Measurements from ENCODE around the gene HIGD2A.

Gene HIGD2A

GRCh38 chr5:176400382-176401156 is 12.0 kb downstream of the HIGD2A start:
- no peaks in the 10 kb centered on the region for H3K27me3 ChIP-seq (ENCODE audit: insufficient read depth, low read depth, severe bottlenecking)
- DNase-seq = no peak
- peaks cover 6% of the 10 kb centered on the region for H3K36me3 ChIP-seq
- TF ChIP-seq, protein P1, sequence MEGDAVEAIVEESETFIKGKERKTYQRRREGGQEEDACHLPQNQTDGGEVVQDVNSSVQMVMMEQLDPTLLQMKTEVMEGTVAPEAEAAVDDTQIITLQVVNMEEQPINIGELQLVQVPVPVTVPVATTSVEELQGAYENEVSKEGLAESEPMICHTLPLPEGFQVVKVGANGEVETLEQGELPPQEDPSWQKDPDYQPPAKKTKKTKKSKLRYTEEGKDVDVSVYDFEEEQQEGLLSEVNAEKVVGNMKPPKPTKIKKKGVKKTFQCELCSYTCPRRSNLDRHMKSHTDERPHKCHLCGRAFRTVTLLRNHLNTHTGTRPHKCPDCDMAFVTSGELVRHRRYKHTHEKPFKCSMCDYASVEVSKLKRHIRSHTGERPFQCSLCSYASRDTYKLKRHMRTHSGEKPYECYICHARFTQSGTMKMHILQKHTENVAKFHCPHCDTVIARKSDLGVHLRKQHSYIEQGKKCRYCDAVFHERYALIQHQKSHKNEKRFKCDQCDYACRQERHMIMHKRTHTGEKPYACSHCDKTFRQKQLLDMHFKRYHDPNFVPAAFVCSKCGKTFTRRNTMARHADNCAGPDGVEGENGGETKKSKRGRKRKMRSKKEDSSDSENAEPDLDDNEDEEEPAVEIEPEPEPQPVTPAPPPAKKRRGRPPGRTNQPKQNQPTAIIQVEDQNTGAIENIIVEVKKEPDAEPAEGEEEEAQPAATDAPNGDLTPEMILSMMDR (IDR thresholded peaks at IDR 0.05; ENCODE audit: low read depth, low read length) = no peak
- no peaks in the 10 kb centered on the region for H3K9me3 ChIP-seq (ENCODE audit: severe bottlenecking)
- H3K27ac ChIP-seq = no peak overlapping the region
- no peak overlapping the region for H3K4me3 ChIP-seq (ENCODE audit: low read depth, low read length)

DNA sequence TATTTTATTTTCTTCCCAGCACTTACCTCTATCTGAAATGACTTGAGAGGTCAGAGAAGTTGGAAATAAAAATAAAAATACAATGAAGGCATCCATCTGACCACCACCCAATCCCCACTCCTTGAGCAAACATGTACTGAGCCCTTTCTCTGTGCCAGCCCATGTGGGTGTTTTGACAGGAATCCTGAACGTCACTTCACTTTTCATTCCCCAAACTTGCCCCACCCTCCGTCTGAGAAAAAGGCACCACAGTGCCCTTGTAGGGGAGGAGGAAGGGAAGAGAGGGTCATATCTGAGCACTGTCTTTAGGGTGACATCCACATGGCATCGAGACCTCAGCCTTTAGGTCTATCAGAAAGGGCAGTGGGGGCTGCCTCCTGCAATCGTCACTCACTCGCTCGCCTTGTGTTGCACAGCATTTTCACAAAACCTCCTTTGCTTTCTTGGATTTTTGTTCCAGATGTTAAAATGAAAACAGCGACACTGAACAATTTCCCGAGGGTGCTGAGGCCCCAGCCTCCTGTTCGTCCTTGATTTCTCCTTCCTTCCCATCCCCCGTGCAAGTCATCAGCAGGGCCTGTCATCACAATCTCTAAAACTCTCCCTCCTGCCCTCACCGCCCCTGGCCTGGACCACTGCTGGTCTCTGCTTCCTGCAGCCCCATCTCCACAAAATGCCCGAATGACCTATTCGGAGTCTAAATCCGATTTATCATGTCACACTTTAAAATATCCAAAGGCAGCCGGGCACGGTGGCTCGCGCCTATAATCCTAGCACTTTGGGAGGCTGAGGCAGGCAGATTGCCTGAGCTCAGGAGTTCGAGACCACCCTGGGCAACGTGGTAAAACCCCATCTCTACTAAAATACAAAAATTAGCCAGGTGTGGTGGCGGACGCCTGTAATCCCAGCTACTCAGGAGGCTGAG is 13.0 kb downstream of the HIGD2A start:
- no peaks in the 10 kb centered on the region for H3K9me3 ChIP-seq (ENCODE audit: severe bottlenecking)
- H3K4me3 ChIP-seq (ENCODE audit: low read depth, low read length) = no peak overlapping the region
- peaks cover 3% of the 10 kb centered on the region for H3K36me3 ChIP-seq
- TF ChIP-seq, protein P1 (IDR thresholded peaks at IDR 0.05; ENCODE audit: low read depth, low read length) = no peak
- no peak overlapping the region for H3K27ac ChIP-seq
- no peak for DNase-seq
- H3K27me3 ChIP-seq (ENCODE audit: insufficient read depth, low read depth, severe bottlenecking) = no peaks in the 10 kb centered on the region

DNA sequence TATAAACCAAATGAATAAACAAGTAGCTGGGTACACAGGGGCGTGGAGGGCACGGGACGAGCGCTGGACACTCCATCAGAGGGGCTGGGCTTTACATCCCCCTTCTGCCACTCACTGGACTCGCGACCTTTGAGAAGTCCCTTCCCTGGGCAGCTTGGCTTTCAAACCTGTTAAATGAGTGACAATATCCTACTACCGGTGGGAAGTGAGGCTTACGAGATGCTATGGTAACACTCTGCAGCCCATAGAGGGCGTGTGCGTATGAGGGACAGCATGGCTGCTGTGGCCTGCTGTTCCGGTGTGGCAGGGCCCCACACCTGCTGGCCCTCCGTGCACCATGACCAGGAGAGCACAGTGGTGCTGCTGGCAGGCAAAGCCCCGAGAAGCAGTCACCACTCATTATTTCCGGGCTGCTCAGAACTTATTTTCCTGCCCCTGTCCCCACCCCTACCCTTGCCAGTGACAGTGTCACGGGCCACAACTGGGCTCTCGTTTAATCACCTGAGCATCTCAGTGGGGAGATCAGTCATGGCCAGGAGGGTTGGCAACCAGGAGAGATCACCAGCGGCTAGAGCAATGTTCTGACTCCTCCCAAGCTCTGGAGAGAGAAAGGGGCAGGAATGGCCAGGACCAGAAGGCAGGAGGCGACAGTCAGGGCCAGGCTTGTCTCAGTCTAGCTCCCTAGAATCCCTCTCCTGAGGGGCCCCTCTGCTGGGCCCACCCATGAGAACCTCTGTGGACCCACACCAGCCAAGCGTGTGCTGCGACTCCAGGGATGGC is 17.3 kb downstream of the HIGD2A start:
- Histone ChIP-seq H3K27ac (no peak overlapping the region), H3K4me3 (ENCODE audit: low read depth, low read length) (no peak overlapping the region), H3K36me3 (peaks cover 3% of the 10 kb centered on the region; the same call in 1 of the 2 replicates), H3K9me3 (ENCODE audit: severe bottlenecking) (no peaks in the 10 kb centered on the region), H3K27me3 (ENCODE audit: insufficient read depth, low read depth, severe bottlenecking) (no peaks in the 10 kb centered on the region)
- peak; percentile 43 for DNase-seq
- TF ChIP-seq, protein P1 (IDR thresholded peaks at IDR 0.05; ENCODE audit: low read depth, low read length) = peak; percentile 74

DNA sequence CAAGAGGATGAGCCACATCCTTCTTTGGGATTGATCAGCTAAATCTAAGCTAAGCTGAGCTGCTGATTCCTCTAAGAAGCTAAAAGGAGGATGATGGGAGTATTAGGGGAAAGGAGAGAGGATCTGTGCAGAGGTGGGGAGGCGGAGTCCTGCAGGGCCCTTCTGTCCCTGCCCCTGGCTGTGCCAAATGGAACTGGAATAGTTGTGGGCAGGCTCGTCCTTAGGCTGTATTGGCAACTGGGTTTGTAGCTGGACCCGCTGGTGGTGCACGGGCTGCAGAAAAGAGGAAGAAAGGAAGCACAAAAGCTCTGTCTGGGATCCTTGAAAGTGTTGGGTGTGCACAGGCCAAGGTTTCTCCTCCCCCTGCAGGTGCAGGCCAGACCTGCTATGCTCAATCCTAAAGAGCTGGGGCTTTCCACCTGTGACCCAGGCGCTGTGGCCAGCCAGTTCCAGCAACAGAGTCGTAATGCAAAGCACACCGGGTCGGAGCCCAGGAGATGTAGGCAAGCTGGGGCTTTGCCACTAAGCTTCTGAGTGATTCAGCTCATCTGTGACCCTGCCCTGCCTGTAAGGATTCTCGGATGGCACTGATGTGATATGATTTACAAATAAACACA is 18.0 kb downstream of the HIGD2A start:
- no peaks in the 10 kb centered on the region for H3K9me3 ChIP-seq (ENCODE audit: severe bottlenecking)
- no peaks in the 10 kb centered on the region for H3K27me3 ChIP-seq (ENCODE audit: insufficient read depth, low read depth, severe bottlenecking)
- no peak overlapping the region for H3K27ac ChIP-seq
- H3K4me3 ChIP-seq (ENCODE audit: low read depth, low read length) = no peak overlapping the region
- H3K36me3 ChIP-seq = peaks cover 3% of the 10 kb centered on the region; the same call in 1 of the 2 replicates
- DNase-seq = peak; percentile 72
- TF ChIP-seq, protein P1 (IDR thresholded peaks at IDR 0.05; ENCODE audit: low read depth, low read length) = no peak

All from WERI-Rb-1 (cell line).